Activated naive CD4-positive, alpha-beta T cell treated with anti-CD3 and anti-CD28 coated beads, Interleukin-2, amount 10 ng/mL, durations not matched to agents 7 days and 5 days (primary cell): ENCODE results near the gene CD19.
A peak's percentile ranks its signal among the peaks of the same experiment; 100 is the strongest.
"Not testable (repeated sequence)": the region's sequence is repeated elsewhere in the genome, so short reads cannot be mapped to it uniquely, and the experiment has no call there.

Source experiments
- CTCF ChIA-PET: fragments of 350-600 bp; sonication (Branson Sonifier 250); formaldehyde crosslinking; loops from one replicate; lab custom pipeline; 2021; ENCODE audit warnings: antibody characterized with exemption; lab: Charles Lee
- DNase-seq: peaks from one replicate; pipeline ENCODE4 v3.0.0-alpha.2; 2020
- H3K27ac Mint-ChIP-seq: one replicate; pipeline ENCODE4 v1.8.0; 2021; ENCODE audit warnings: mild to moderate bottlenecking, moderate library complexity, mixed read lengths
- H3K27me3 Mint-ChIP-seq: one replicate; pipeline ENCODE4 v1.8.0; 2021; ENCODE audit warnings: mild to moderate bottlenecking, mixed read lengths
- H3K36me3 Mint-ChIP-seq: one replicate; pipeline ENCODE4 v1.8.0; 2021; ENCODE audit warnings: mixed read lengths
- H3K4me1 Mint-ChIP-seq: one replicate; pipeline ENCODE4 v1.8.0; 2021; ENCODE audit warnings: mixed read lengths
- H3K4me3 Mint-ChIP-seq: one replicate; pipeline ENCODE4 v1.8.0; 2021; ENCODE audit warnings: mild to moderate bottlenecking, moderate library complexity, mixed read lengths
- H3K9me3 Mint-ChIP-seq: one replicate; pipeline ENCODE4 v1.8.0; 2021; ENCODE audit warnings: mixed read lengths

CD19 gene

DNA sequence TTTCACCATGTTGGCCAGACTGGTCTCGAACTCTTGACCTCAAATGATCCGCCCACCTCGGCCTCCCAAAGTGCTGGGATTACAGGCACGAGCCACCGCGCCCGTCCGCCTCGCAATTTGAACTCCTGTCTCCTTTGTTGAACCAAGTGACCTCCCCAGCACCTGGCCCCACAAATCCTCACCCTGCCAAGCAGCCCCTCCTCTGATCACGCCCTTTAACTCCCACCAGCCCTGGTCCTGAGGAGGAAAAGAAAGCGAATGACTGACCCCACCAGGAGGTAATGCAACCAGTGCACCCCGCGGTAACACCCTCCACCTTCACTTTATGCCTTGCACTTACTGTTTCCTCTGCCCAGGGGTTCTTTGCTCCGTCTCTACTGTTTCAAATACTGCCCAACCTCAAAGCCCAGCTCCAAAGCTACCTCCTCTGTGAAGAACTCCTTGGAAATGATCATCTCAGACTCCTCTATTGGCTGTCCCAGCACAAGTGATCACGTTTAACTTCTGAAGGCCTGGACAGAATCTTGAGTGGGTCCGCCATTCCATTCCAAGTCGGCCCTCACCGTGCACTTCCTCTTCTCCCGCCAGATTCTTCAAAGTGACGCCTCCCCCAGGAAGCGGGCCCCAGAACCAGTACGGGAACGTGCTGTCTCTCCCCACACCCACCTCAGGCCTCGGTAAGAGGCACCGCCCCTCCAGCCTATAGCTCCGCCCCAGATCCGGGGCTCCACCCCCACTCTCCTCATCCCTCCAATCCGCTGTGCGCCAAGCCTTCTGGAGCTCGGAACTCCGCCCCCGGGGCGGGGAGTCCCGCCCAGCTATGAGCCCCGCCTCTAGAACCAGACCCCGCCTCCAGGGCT, 4.4 kb downstream of the CD19 start:
- peak; percentile 87 for DNase-seq
- CTCF ChIA-PET: interaction anchor here (1.0 to 1.9 kb wide), 3 partner anchors 9 to 12 kb away, joined by 3 to 12 read pairs (median 5); partner anchors contain the start of gene RABEP2
- Mint-ChIP-seq H3K4me3 (peak overlapping the region; percentile 68), H3K27me3 (peaks cover 34% of the 10 kb centered on the region), H3K4me1 (peaks cover 26% of the 10 kb centered on the region), H3K27ac (peak overlapping the region; percentile 39), H3K9me3 (no peaks in the 10 kb centered on the region), H3K36me3 (no peaks in the 10 kb centered on the region)

DNA sequence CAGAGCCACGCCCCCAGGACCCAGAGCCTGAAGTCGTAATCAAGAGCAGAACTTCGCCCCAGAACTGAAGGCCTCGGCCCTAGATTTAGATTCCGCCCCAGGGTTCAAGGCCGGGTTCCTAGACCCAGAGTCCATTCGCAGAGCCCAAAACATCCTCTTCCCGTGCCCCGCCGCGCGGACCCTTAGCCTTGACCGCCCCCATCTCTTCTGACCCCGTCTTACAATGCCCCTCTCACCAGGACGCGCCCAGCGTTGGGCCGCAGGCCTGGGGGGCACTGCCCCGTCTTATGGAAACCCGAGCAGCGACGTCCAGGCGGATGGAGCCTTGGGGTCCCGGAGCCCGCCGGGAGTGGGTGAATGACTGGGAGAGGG, 5.0 kb downstream of the CD19 start:
- Mint-ChIP-seq H3K27me3 (peaks cover 34% of the 10 kb centered on the region), H3K4me1 (peaks cover 25% of the 10 kb centered on the region), H3K36me3 (no peaks in the 10 kb centered on the region), H3K4me3 (peak overlapping the region; percentile 68), H3K27ac (peak overlapping the region; percentile 39), H3K9me3 (no peaks in the 10 kb centered on the region)
- CTCF ChIA-PET: interaction anchor here (1.0 to 1.9 kb wide), 3 partner anchors 8 to 12 kb away, joined by 3 to 12 read pairs (median 5); partner anchors contain the start of gene RABEP2
- no peak for DNase-seq

DNA sequence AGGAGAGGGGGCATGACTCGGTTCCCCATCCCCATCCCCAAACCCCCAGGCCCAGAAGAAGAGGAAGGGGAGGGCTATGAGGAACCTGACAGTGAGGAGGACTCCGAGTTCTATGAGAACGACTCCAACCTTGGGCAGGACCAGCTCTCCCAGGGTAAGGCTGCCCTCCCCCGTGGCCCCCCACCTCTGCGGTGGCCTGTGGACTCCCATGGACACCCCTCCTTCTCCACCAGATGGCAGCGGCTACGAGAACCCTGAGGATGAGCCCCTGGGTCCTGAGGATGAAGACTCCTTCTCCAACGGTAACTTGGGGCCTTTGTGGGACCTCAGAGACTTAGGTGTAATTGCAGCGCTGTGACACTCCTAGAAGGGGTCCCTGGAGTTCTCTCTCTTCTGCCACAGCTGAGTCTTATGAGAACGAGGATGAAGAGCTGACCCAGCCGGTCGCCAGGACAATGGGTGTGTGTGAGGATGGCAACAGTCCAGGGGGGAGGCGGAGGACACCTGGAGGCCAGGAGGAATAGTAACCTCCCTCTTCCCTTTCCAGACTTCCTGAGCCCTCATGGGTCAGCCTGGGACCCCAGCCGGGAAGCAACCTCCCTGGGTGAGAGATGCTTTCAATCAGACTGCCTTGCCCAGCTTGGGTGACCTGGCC, 5.6 kb downstream of the CD19 start:
- no peak for DNase-seq
- Mint-ChIP-seq H3K4me1 (peaks cover 25% of the 10 kb centered on the region), H3K36me3 (no peaks in the 10 kb centered on the region), H3K9me3 (no peaks in the 10 kb centered on the region), H3K4me3 (no peak overlapping the region), H3K27ac (no peak overlapping the region), H3K27me3 (peaks cover 34% of the 10 kb centered on the region)
- CTCF ChIA-PET: interaction anchor here (1.9 kb wide), 1 partner anchor 11 kb away, joined by 5 read pairs; no protein-coding TSS in a partner anchor

DNA sequence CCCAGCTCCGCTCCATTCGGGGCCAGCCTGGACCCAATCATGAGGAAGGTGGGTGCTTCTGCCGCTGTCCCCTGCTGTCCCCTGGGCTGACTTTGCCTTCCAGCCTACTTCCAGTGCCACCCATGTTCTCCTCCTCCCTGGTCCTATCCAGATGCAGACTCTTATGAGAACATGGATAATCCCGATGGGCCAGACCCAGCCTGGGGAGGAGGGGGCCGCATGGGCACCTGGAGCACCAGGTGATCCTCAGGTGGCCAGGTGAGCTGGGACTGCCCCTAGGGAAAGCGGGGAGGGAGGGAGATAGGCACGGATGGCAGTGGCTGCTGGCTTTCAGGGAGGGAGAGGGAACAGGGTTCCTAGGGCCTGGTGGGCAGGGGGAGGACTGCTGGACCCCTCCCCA, 7.0 kb downstream of the CD19 start:
- CTCF ChIA-PET: no interaction called here

DNA sequence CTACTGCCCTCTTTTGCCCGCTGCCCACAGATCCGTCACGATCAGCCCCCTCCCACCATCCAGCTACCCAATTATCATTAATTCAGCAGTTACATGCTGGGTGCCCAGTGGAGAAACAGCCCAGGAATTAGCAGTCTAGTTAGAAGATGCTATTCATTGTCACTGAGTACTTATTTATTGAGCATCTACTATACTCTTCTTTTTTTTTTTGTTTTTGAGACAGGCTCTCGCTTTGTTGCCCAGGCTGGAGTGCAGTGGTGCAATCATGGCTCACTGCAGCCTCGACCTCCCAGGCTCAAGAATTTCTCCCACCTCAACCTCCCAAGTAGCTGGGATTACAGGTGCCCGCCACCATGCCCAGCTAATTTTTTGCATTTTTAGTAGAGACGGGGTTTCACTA, 8.1 kb downstream of the CD19 start:
- H3K9me3 Mint-ChIP-seq, H3K36me3 Mint-ChIP-seq, DNase-seq, H3K4me3 Mint-ChIP-seq, H3K27ac Mint-ChIP-seq: not testable (repeated sequence)
- CTCF ChIA-PET: interaction anchor here (0.6 kb wide), 1 partner anchor 75 kb away, joined by 3 read pairs; no protein-coding TSS in a partner anchor
- peaks cover 30% of the 10 kb centered on the region for H3K4me1 Mint-ChIP-seq
- H3K27me3 Mint-ChIP-seq: peaks cover 34% of the 10 kb centered on the region

More for the DNA sequence above, 7.0 kb downstream of the CD19 start:
- no peak for DNase-seq
- H3K27ac Mint-ChIP-seq: no peak overlapping the region
- H3K4me1 Mint-ChIP-seq: peaks cover 29% of the 10 kb centered on the region
- no peak overlapping the region for H3K4me3 Mint-ChIP-seq
- no peaks in the 10 kb centered on the region for H3K9me3 Mint-ChIP-seq
- H3K27me3 Mint-ChIP-seq: peaks cover 34% of the 10 kb centered on the region
- no peaks in the 10 kb centered on the region for H3K36me3 Mint-ChIP-seq

DNA sequence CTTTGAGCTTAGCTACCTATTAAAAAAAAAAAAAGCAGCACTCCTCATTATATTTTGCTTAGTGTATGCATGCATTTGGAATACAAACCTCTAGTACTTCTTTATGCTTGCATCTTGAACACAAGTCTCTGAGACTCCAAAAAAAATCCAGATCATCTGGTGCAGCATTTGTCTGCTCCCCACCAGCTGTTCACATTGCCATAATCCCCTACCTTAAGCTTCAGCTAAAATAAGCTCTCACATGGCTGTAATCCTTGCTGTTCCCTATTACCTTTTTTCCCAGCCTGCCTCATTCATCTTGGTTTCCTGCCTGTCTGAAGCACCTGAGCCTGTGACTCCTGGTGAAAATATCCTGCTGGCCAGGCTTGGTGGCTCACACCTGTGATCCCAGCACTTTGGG, 11.5 kb downstream of the CD19 start:
- CTCF ChIA-PET: interaction anchor here (1.9 to 7.2 kb wide), 2 partner anchors 64 to 69 kb away, joined by 6 to 66 read pairs; partner anchors contain the start of gene ATP2A1
- peaks cover 25% of the 10 kb centered on the region for H3K27me3 Mint-ChIP-seq
- no peak overlapping the region for H3K27ac Mint-ChIP-seq
- H3K36me3 Mint-ChIP-seq: no peaks in the 10 kb centered on the region
- DNase-seq: no peak
- H3K4me1 Mint-ChIP-seq: peaks cover 20% of the 10 kb centered on the region
- H3K4me3 Mint-ChIP-seq: no peak overlapping the region
- no peaks in the 10 kb centered on the region for H3K9me3 Mint-ChIP-seq

DNA sequence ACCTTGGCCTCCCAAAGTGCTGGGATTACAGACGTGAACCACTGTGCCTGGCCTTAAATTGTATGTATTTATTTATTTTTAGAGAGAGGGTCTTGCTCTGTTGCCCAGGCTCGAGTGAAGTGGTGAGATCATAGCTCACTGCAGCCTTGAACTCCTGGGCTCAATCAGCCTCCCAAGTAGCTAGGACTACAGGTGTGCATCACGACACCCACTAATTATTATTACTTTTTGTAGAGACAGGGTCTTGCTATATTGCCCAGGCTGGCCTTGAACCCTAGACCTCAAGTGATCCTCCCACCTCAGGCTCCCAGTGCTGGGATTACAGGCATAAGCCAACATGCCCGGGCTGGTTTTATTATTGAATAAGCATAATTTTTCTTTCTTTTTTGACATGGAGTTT, 14.9 kb downstream of the CD19 start:
- CTCF ChIA-PET: interaction anchor here (1.2 to 7.2 kb wide), 4 partner anchors 24 to 100 kb away, joined by 3 to 66 read pairs (median 6); partner anchors contain the start of genes SH2B1 and TUFM
- H3K4me3 Mint-ChIP-seq: no peak overlapping the region
- H3K4me1 Mint-ChIP-seq: peaks cover 29% of the 10 kb centered on the region
- peaks cover 6% of the 10 kb centered on the region for H3K36me3 Mint-ChIP-seq
- no peak for DNase-seq
- H3K27me3 Mint-ChIP-seq: peaks cover 16% of the 10 kb centered on the region
- no peaks in the 10 kb centered on the region for H3K9me3 Mint-ChIP-seq
- H3K27ac Mint-ChIP-seq: no peak overlapping the region

DNA sequence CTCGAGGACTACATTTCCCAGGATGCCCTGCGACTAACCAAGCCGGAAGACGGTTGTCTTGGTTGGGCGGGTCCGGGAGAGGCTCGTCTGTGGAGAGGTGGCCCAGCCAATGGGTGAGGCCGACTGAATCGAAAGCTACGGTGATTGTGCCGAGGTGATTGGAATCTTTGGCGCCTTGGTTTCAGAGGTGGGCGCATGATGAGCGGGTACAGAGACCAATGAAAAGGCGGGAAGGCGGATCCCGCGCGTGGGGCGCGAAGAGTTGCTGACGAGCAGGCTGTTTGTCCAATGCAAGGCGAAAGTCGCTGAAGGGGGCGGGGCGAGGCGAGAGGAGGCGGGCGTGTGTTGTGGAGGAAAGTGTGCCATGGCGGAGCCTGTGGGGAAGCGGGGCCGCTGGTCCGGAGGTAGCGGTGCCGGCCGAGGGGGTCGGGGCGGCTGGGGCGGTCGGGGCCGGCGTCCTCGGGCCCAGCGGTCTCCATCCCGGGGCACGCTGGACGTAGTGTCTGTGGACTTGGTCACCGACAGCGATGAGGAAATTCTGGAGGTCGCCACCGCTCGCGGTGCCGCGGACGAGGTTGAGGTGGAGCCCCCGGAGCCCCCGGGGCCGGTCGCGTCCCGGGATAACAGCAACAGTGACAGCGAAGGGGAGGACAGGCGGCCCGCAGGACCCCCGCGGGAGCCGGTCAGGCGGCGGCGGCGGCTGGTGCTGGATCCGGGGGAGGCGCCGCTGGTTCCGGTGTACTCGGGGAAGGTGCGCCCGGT, 19.1 kb downstream of the CD19 start, which contains the start of gene NFATC2IP:
TSS of gene NFATC2IP (plus strand) at position 290 of the 762 bp plus-strand sequence. CDS start at position 365, 75 bp downstream.
- no peaks in the 10 kb centered on the region for H3K9me3 Mint-ChIP-seq
- peaks cover 35% of the 10 kb centered on the region for H3K4me1 Mint-ChIP-seq
- peaks cover 29% of the 10 kb centered on the region for H3K36me3 Mint-ChIP-seq
- DNase-seq: peak; percentile 100
- peak within 1 kb of the TSS; percentile 98 for H3K4me3 Mint-ChIP-seq
- CTCF ChIA-PET: no interaction called here
- H3K27ac Mint-ChIP-seq: peak within 1 kb of the TSS; percentile 96
- peaks cover 12% of the 10 kb centered on the region for H3K27me3 Mint-ChIP-seq

DNA sequence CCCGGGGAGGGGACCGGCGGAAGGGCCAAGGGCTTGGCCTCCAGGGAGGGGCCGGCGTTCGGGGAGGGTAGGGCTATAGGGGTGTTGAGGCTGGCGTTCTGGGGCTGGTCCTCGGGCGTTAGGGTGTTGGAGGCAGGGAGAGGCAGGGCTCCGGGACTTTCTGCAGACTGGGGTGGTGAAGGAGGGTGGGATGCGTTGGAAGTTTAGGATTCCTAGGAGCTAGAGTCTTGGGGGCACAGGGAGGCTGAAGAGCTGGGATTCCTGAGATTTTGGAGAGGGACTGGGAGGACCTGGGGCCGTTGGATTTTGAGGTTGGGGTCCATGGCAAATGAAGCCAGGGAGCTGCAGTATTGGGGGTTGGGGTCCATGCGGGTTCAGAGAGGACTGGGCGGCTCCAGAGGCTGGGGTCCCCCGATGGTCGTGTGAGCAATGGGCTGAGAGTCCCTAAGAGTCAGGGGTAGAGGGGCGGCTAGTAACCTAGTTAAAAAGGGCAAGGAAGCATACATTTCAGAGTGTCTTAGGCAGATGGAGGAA, 19.7 kb downstream of the CD19 start:
- Mint-ChIP-seq H3K27me3 (peaks cover 11% of the 10 kb centered on the region), H3K9me3 (no peaks in the 10 kb centered on the region), H3K4me3 (peak overlapping the region; percentile 98), H3K27ac (peak overlapping the region; percentile 96), H3K4me1 (peaks cover 33% of the 10 kb centered on the region), H3K36me3 (peaks cover 33% of the 10 kb centered on the region)
- CTCF ChIA-PET: no interaction called here
- DNase-seq: peak; percentile 73

DNA sequence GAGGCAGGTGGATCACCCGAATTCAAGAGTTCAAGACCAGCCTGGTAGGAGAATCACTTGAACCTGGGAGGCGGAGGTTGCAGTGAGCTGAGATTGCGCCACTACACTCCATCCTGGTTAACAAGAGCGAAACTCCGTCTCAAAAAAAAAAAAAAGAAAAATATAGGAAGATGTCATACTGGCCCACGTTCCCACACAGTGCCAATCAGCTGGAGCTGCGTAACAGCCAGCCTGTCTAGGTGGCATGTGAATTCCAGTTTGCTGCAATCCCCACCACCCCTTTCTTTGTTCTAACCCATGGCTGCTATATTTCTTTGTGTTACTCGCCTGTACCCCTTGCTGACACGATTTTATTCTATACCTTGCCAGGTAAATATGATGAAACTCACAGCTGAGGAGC, 26.4 kb downstream of the CD19 start:
- H3K27me3 Mint-ChIP-seq: no peaks in the 10 kb centered on the region
- no peak overlapping the region for H3K4me3 Mint-ChIP-seq
- H3K9me3 Mint-ChIP-seq: no peaks in the 10 kb centered on the region
- DNase-seq: no peak
- no peak overlapping the region for H3K27ac Mint-ChIP-seq
- H3K36me3 Mint-ChIP-seq: peaks cover 63% of the 10 kb centered on the region
- CTCF ChIA-PET: no interaction called here
- peaks cover 9% of the 10 kb centered on the region for H3K4me1 Mint-ChIP-seq

DNA sequence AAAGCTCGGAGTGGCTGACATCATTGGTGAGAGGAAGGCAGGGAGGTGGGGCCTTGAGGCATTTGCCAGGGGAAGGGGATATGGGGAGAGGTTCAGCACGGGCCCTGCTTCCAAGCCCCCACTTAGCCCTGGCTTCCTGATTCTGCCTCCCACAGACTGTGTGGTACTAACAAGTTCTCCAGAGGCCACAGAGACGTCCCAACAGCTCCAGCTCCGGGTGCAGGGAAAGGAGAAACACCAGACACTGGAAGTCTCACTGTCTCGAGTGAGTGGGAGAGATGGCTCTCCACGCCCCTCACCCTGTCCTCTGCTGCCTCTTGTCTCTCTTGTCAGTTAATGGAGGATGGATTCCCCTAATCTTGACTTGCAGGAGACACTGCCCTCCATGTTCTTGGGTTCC, 27.1 kb downstream of the CD19 start:
- no peak overlapping the region for H3K27ac Mint-ChIP-seq
- peaks cover 5% of the 10 kb centered on the region for H3K4me1 Mint-ChIP-seq
- H3K27me3 Mint-ChIP-seq: no peaks in the 10 kb centered on the region
- DNase-seq: no peak
- CTCF ChIA-PET: no interaction called here
- peaks cover 65% of the 10 kb centered on the region for H3K36me3 Mint-ChIP-seq
- no peaks in the 10 kb centered on the region for H3K9me3 Mint-ChIP-seq
- H3K4me3 Mint-ChIP-seq: no peak overlapping the region

DNA sequence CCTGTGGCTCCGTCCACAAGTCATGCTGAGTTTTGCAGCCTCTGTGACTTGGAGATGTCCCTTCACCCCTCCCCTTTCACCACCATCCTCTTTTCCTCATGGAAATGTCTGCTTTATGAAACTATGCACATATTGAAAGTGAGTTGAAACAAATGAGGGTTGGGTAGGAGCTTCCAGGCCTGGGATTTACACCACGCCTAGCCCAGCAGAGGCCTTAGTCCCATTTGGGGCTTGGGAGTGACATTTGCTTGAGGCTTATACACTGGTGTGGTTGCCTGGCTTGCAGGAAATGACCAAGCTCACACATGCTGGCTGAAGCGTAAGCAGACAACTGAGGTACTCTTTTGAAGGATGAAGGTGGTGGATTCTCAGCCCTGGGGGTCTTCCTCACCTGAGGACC, 32.3 kb downstream of the CD19 start:
- H3K4me3 Mint-ChIP-seq: no peak overlapping the region
- H3K36me3 Mint-ChIP-seq: peaks cover 57% of the 10 kb centered on the region
- H3K9me3 Mint-ChIP-seq: no peaks in the 10 kb centered on the region
- CTCF ChIA-PET: no interaction called here
- H3K27me3 Mint-ChIP-seq: no peaks in the 10 kb centered on the region
- DNase-seq: no peak
- no peaks in the 10 kb centered on the region for H3K4me1 Mint-ChIP-seq
- H3K27ac Mint-ChIP-seq: no peak overlapping the region

DNA sequence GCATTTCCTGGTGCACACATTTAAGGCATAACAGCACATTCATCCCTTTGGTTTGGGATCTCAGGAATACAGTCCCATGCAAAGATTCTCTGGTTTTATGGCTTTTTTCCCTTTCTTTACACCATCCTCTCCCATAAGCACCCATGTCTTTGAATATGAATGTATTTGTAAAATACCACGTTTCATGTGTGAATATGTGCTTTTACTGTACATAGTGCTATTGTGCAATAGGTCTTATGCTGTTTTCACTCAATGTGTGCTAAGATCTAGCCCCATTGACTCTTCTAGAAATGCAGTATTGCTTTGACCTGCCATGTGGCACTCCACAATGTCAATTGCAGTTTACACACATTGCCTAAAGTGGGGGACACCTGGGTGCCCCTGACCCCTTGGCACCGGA, 32.7 kb downstream of the CD19 start:
- H3K27ac Mint-ChIP-seq: no peak overlapping the region
- no peaks in the 10 kb centered on the region for H3K27me3 Mint-ChIP-seq
- H3K36me3 Mint-ChIP-seq: peaks cover 54% of the 10 kb centered on the region
- DNase-seq: no peak
- H3K9me3 Mint-ChIP-seq: no peaks in the 10 kb centered on the region
- H3K4me3 Mint-ChIP-seq: no peak overlapping the region
- H3K4me1 Mint-ChIP-seq: no peaks in the 10 kb centered on the region
- CTCF ChIA-PET: no interaction called here
